Memory B cell (primary cell): ENCODE measurements around the gene SLC50A1.
"Not testable (repeated sequence)": the region's sequence is repeated elsewhere in the genome, so short reads cannot be mapped to it uniquely, and the experiment has no call there.

Experiments used
- ATAC-seq: fragments of 150-1000 bp; cut with Tn5 transposase; 2 replicates; pipeline ENCODE4 v1.10.0; 2021; ENCODE audit warnings: low read depth, mild to moderate bottlenecking, moderate library complexity
- DNase-seq, 2 donors: peaks; one replicate each; pipeline ENCODE4 v3.0.0; 2022; ENCODE audit warnings: low spot score in 2 of 2
- H3K27ac Mint-ChIP-seq: one replicate; pipeline ENCODE4 v1.8.0; 2022; ENCODE audit warnings: mild to moderate bottlenecking, moderate library complexity, mixed read lengths
- H3K27me3 Mint-ChIP-seq: one replicate; pipeline ENCODE4 v1.8.0; 2022; ENCODE audit warnings: mixed read lengths
- H3K36me3 Mint-ChIP-seq: one replicate; pipeline ENCODE4 v1.8.0; 2022; ENCODE audit warnings: mild to moderate bottlenecking, mixed read lengths
- H3K4me1 Mint-ChIP-seq: one replicate; pipeline ENCODE4 v1.8.0; 2022; ENCODE audit warnings: mixed read lengths
- H3K4me3 Mint-ChIP-seq: one replicate; pipeline ENCODE4 v1.8.0; 2022; ENCODE audit warnings: mild to moderate bottlenecking, moderate library complexity, mixed read lengths
- H3K9me3 Mint-ChIP-seq: one replicate; pipeline ENCODE4 v1.8.0; 2022; ENCODE audit warnings: mixed read lengths

The SLC50A1 gene

GRCh38 chr1:155106862-155107261 is 28.8 kb upstream of the SLC50A1 start:
- no peak for ATAC-seq
- Mint-ChIP-seq H3K9me3 (no peaks in the 10 kb centered on the region), H3K27ac (no peak overlapping the region), H3K4me3 (no peak overlapping the region), H3K4me1 (peaks cover 8% of the 10 kb centered on the region), H3K27me3 (peaks cover 2% of the 10 kb centered on the region), H3K36me3 (no peaks in the 10 kb centered on the region)
- DNase-seq, result no peak

DNA sequence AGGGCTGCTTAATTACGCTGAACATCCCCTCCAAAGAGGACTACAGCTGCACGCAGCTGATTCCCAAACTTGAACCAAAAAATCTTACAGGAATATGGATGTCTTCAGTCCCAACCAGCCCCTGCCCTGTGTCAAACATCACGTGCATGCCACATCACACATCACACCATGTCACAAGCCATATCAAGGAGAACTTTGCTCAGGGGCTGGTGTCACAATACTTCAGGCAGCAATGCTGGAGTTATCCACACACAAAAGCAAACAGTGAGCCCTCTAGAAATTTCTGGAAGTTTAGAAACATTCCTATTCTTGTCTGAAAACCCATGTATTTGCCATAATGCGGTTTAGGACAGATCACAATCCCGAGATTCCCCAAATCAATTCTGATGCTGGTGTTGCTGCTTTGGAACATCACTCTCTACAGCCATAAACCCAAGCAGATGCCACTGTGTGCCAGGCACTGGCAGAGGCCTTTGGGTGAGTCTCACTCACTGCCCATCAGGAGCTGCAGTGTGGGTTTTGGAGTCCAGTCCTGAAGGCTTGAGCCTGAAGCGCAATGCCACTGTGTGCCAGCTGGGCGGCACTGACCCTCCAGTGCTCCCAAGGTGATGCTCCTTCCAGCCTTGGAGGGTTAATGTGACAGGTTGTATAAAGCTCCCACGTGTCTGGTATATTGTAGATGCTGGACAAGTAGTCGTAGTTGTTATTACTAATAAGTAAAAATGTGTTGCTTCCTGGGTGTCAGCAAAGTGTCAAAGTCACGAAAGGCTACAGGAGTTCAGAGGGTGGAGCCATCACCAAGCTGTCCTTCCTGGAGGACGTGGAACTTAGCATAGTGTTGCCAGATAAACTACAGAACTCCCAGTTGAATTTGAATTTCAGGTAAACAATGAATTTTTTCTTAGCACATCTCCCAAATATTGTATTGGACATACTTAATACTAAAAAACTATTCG is 28.1 kb upstream of the SLC50A1 start:
- Mint-ChIP-seq H3K27me3 (peaks cover 2% of the 10 kb centered on the region), H3K4me3 (no peak overlapping the region), H3K36me3 (no peaks in the 10 kb centered on the region), H3K27ac (no peak overlapping the region), H3K4me1 (peaks cover 3% of the 10 kb centered on the region), H3K9me3 (no peaks in the 10 kb centered on the region)
- DNase-seq, result no peak
- no peak for ATAC-seq

DNA sequence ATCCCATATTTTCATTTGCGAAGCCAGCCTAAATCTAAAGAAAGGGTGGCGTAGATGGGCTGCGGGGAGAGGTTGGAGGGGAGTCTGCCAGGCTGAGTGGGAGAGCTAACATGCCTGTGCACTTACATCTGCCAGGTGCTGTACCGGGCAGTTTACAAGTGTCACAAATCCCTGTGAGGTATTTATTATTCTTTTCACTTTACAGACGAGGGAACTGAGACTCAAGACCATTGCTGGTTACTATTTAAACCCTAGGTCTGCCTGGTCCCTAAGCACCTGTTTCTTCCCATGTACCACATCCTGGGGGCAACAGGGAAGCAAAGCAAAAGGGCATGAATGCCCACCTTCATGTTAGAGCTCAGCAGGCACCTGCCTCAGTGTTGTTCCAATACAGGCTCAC is 27.4 kb upstream of the SLC50A1 start:
- H3K27me3 Mint-ChIP-seq, result peaks cover 2% of the 10 kb centered on the region
- H3K27ac Mint-ChIP-seq, result no peak overlapping the region
- peaks cover 3% of the 10 kb centered on the region for H3K4me1 Mint-ChIP-seq
- ATAC-seq (no peak), DNase-seq (no peak)
- H3K4me3 Mint-ChIP-seq, result no peak overlapping the region
- H3K36me3 Mint-ChIP-seq, result no peaks in the 10 kb centered on the region
- H3K9me3 Mint-ChIP-seq, result no peaks in the 10 kb centered on the region

- no peak for DNase-seq
- H3K4me3 Mint-ChIP-seq, result no peak overlapping the region
Measured at GRCh38 chr1:155110381-155110780, 25.3 kb upstream of the SLC50A1 start.

DNA sequence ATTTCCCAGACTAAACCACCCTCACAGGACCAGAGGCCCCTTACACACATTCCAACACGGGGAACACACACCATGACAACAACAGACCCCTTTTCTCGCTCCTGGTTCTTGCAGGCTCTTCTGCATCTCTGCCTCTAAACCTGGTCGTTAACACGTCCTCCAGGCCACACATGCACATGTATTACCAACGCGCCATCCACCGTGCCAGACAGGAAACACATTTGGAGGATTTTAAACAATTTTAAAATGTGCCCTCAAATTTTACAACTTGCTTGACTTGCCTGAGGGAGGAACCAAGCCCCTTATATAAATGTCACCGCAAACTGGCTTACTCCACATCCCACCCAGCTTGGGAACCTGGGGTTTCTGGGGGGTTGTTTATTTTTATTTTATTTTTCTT is 24.8 kb upstream of the SLC50A1 start:
- Mint-ChIP-seq H3K27me3 (peaks cover 2% of the 10 kb centered on the region), H3K9me3 (no peaks in the 10 kb centered on the region)

More at GRCh38 chr1:155110381-155110780, 25.3 kb upstream of the SLC50A1 start:
- H3K9me3 Mint-ChIP-seq, result no peaks in the 10 kb centered on the region
- no peak overlapping the region for H3K27ac Mint-ChIP-seq
- peaks cover 2% of the 10 kb centered on the region for H3K27me3 Mint-ChIP-seq
- no peaks in the 10 kb centered on the region for H3K36me3 Mint-ChIP-seq
- no peak for ATAC-seq
- peaks cover 3% of the 10 kb centered on the region for H3K4me1 Mint-ChIP-seq

GRCh38 chr1:155113450-155113980 is 22.1 kb upstream of the SLC50A1 start:
- ATAC-seq (no peak), DNase-seq (no peak)
- Mint-ChIP-seq H3K27me3 (peaks cover 9% of the 10 kb centered on the region), H3K27ac (no peak overlapping the region), H3K36me3 (no peaks in the 10 kb centered on the region), H3K4me3 (no peak overlapping the region), H3K4me1 (no peaks in the 10 kb centered on the region), H3K9me3 (no peaks in the 10 kb centered on the region)

More for the DNA sequence above, 24.8 kb upstream of the SLC50A1 start:
- no peak for ATAC-seq
- Mint-ChIP-seq H3K36me3 (no peaks in the 10 kb centered on the region), H3K4me3 (no peak overlapping the region), H3K4me1 (peaks cover 3% of the 10 kb centered on the region), H3K27ac (no peak overlapping the region)
- DNase-seq, result no peak

DNA sequence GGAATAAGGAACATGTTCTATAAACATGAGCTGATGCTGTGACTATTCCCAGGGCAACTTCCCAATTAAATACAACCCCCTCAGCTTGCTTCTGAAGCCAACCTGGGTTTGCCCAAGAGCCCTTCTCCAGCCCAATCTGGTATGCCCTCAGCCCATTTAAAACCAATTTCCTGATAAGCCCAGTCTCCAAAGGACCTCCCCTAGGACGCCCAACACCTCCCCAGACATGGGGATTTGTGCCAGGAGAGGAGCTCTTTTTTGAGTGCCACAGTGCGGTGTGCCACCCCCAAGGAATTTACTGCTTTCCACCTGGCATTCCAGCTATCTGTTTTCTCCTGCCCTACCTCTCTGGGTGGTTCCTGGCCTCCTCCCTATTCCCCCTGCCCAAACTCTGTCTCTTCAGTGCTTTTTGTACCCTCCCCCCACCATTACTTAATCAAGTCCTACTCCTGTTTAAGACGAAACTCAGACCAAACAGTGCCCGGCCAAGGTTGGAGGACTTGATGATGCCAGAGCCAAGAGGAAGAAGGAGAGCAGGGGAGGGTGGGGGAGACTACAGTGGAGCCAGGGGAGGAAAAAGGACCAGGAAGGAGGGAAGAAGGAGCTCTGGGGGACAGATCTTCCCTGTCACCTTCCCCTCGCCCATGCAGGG is 19.4 kb upstream of the SLC50A1 start:
- DNase-seq (no peak), ATAC-seq (no peak)
- H3K27ac Mint-ChIP-seq, result no peak overlapping the region
- H3K27me3 Mint-ChIP-seq, result peaks cover 12% of the 10 kb centered on the region
- no peak overlapping the region for H3K4me3 Mint-ChIP-seq
- no peaks in the 10 kb centered on the region for H3K9me3 Mint-ChIP-seq
- H3K4me1 Mint-ChIP-seq, result no peaks in the 10 kb centered on the region
- no peaks in the 10 kb centered on the region for H3K36me3 Mint-ChIP-seq

DNA sequence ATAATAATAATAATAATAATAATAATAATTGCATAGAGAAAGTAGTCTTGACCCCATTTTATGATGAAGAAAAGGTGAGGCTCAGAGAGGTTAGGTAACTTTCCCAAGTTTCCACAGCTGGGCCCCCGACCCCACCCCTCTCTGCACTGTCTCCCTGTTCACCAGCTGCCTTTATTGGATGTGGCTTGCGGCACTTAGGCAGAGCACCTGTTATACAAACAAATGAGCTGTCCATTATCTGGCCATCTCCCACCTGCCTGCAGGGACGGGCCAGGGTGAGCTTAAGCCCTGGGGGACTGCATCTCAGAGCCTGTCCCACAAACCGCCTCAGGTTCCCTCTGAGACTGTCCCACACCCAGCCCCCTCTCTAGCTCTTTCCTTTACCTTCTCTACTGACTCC is 18.0 kb upstream of the SLC50A1 start:
- Mint-ChIP-seq H3K36me3 (no peaks in the 10 kb centered on the region), H3K4me3 (no peak overlapping the region)
- DNase-seq, result no peak

GRCh38 chr1:155118090-155118489 is 17.6 kb upstream of the SLC50A1 start:
- not testable (repeated sequence) for H3K4me1 Mint-ChIP-seq, H3K9me3 Mint-ChIP-seq, DNase-seq, H3K36me3 Mint-ChIP-seq, H3K27ac Mint-ChIP-seq, H3K4me3 Mint-ChIP-seq, ATAC-seq
- H3K27me3 Mint-ChIP-seq, result peaks cover 12% of the 10 kb centered on the region

More for the DNA sequence above, 18.0 kb upstream of the SLC50A1 start:
- no peak for ATAC-seq
- peaks cover 12% of the 10 kb centered on the region for H3K27me3 Mint-ChIP-seq
- H3K4me1 Mint-ChIP-seq, result no peaks in the 10 kb centered on the region
- H3K9me3 Mint-ChIP-seq, result no peaks in the 10 kb centered on the region
- H3K27ac Mint-ChIP-seq, result no peak overlapping the region

DNA sequence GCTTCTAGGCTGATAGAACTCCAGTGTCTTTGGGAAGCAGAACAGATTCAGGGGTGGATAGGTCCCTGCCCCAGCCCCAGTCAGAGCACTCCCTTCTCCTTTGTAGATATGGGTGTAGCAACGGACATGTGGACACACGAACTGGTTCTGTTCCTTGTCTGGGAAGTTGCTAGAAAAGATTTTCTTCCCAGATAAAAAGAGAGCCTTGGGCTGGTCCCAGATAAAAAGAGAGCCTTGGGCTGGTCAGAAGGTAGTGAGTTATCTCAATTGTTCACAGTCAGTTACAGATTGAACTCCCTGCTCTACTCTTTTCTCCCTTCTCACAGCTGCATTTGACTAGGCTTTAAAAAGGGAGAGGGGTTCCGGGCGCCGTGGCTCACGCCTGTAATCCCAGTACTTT is 15.4 kb upstream of the SLC50A1 start:
- ATAC-seq, result no peak
- H3K27me3 Mint-ChIP-seq, result peaks cover 15% of the 10 kb centered on the region
- no peak for DNase-seq
- H3K4me1 Mint-ChIP-seq, result no peaks in the 10 kb centered on the region
- H3K27ac Mint-ChIP-seq, result no peak overlapping the region
- no peak overlapping the region for H3K4me3 Mint-ChIP-seq
- no peaks in the 10 kb centered on the region for H3K36me3 Mint-ChIP-seq
- no peaks in the 10 kb centered on the region for H3K9me3 Mint-ChIP-seq

- Mint-ChIP-seq H3K27ac (no peak overlapping the region), H3K4me1 (no peaks in the 10 kb centered on the region), H3K36me3 (no peaks in the 10 kb centered on the region), H3K4me3 (no peak overlapping the region), H3K9me3 (no peaks in the 10 kb centered on the region), H3K27me3 (peaks cover 17% of the 10 kb centered on the region)
- DNase-seq (no peak), ATAC-seq (no peak)
Measured at GRCh38 chr1:155121249-155121648, 14.4 kb upstream of the SLC50A1 start.

GRCh38 chr1:155122308-155122707 is 13.3 kb upstream of the SLC50A1 start:
- no peak overlapping the region for H3K27ac Mint-ChIP-seq
- DNase-seq (no peak), ATAC-seq (no peak)
- H3K27me3 Mint-ChIP-seq, result peaks cover 18% of the 10 kb centered on the region
- no peaks in the 10 kb centered on the region for H3K9me3 Mint-ChIP-seq
- peaks cover 6% of the 10 kb centered on the region for H3K4me1 Mint-ChIP-seq
- H3K4me3 Mint-ChIP-seq, result no peak overlapping the region
- H3K36me3 Mint-ChIP-seq, result no peaks in the 10 kb centered on the region

- no peak overlapping the region for H3K27ac Mint-ChIP-seq
- H3K4me1 Mint-ChIP-seq, result peaks cover 19% of the 10 kb centered on the region
- H3K27me3 Mint-ChIP-seq, result peaks cover 25% of the 10 kb centered on the region
- DNase-seq (no peak), ATAC-seq (no peak)
- H3K4me3 Mint-ChIP-seq, result no peak overlapping the region
- no peaks in the 10 kb centered on the region for H3K36me3 Mint-ChIP-seq
- no peaks in the 10 kb centered on the region for H3K9me3 Mint-ChIP-seq
Measured at GRCh38 chr1:155123801-155124200, 11.9 kb upstream of the SLC50A1 start.
